Type B pancreatic cell (in vitro differentiated cells): Measurements from ENCODE around the gene SCAPER. TPM values are rescaled to one million over a fixed set of nuclear protein-coding genes. Genes with fewer than 3 reads are reported as not detected.
"Not testable (repeated sequence)": the region's sequence is repeated elsewhere in the genome, so short reads cannot be mapped to it uniquely, and the experiment has no call there.

Experiments used
- DNase-seq: peaks from one replicate; pipeline ENCODE4 v3.0.0; 2021; ENCODE audit warnings: mixed read lengths; ENCODE audit not compliant: unreplicated experiment; ENCODE audit errors: extremely low spot score
- H3K27ac Mint-ChIP-seq: 2 replicates; pipeline ENCODE4 v1.8.0; 2021; ENCODE audit warnings: mild to moderate bottlenecking, mixed read lengths
- H3K27me3 Mint-ChIP-seq: 2 replicates; pipeline ENCODE4 v1.8.0; 2021; ENCODE audit warnings: mixed read lengths
- H3K36me3 Mint-ChIP-seq: 2 replicates; pipeline ENCODE4 v1.8.0; 2021; ENCODE audit warnings: mixed read lengths
- H3K4me1 Mint-ChIP-seq: one replicate; pipeline ENCODE4 v1.8.0; 2021; ENCODE audit warnings: mixed read lengths; ENCODE audit not compliant: unreplicated experiment
- H3K4me3 Mint-ChIP-seq: 2 replicates; pipeline ENCODE4 v1.8.0; 2021; ENCODE audit warnings: mild to moderate bottlenecking, mixed read lengths
- H3K9me3 Mint-ChIP-seq: 2 replicates; pipeline ENCODE4 v1.8.0; 2021; ENCODE audit warnings: mixed read lengths
- total RNA-seq: library from RNA; stranded (reverse); gene quantifications from 2 replicates; pipeline ENCODE4 v1.2.1, GENCODE V29; 2021; ENCODE audit warnings: low replicate concordance
- TF ChIP-seq, protein P1 (sequence below): fragments of 200-600 bp; sonication (generic); conservative IDR thresholded peaks from 2 replicates; pipeline ENCODE4 v1.5.0; 2021; ENCODE audit warnings: antibody characterized with exemption, mild to moderate bottlenecking

SCAPER gene
- total RNA-seq, 1 donor from 2014 or later = 26.6 TPM

DNA sequence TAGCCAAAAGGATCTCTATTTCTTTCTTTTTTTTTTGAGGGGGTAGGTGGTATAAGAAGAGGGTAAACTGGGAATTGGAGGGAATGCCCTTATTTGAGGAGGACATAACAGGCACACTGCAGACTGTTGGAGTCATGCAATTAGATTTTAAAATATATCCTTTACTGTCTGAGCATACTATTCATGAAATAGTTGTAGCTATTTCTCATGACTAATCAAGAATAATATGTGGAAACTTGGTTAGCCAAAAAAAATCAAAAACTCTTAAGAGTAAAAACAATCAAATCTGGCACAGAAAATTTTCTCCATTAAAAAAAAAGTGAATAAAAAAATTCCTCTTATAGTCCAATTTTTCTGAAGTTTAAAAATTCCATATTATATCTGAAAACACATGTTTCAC is 174.9 kb downstream of the SCAPER start:
- no peaks in the 10 kb centered on the region for H3K27me3 Mint-ChIP-seq
- peaks cover 15% of the 10 kb centered on the region for H3K9me3 Mint-ChIP-seq
- TF ChIP-seq, protein P1, sequence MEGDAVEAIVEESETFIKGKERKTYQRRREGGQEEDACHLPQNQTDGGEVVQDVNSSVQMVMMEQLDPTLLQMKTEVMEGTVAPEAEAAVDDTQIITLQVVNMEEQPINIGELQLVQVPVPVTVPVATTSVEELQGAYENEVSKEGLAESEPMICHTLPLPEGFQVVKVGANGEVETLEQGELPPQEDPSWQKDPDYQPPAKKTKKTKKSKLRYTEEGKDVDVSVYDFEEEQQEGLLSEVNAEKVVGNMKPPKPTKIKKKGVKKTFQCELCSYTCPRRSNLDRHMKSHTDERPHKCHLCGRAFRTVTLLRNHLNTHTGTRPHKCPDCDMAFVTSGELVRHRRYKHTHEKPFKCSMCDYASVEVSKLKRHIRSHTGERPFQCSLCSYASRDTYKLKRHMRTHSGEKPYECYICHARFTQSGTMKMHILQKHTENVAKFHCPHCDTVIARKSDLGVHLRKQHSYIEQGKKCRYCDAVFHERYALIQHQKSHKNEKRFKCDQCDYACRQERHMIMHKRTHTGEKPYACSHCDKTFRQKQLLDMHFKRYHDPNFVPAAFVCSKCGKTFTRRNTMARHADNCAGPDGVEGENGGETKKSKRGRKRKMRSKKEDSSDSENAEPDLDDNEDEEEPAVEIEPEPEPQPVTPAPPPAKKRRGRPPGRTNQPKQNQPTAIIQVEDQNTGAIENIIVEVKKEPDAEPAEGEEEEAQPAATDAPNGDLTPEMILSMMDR = no peak
- no peak for DNase-seq
- no peak overlapping the region for H3K27ac Mint-ChIP-seq
- H3K4me3 Mint-ChIP-seq = no peak overlapping the region
- H3K36me3 Mint-ChIP-seq = peaks cover 43% of the 10 kb centered on the region
- no peaks in the 10 kb centered on the region for H3K4me1 Mint-ChIP-seq

DNA sequence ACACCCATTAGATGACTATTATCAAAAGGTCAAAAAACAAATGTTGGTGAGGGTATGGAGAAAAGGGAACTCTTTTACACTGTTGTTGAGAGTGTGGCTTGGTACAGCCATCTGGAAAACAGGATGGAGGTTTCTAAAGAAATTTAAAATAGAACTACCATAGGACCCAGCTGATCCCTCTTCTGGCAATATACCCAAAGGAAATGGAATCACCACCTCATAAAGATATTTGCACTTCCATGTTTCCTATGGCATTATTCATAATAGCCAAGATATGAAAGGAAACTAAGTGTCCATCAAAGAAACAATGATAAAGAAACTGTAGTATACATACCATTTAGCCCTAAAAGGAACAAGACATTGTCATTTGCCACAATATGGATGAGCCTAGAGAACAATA is 186.3 kb downstream of the SCAPER start:
- Mint-ChIP-seq H3K4me1 (no peaks in the 10 kb centered on the region), H3K27me3 (no peaks in the 10 kb centered on the region), H3K36me3 (peaks cover 34% of the 10 kb centered on the region), H3K9me3 (peaks cover 5% of the 10 kb centered on the region), H3K27ac (no peak overlapping the region), H3K4me3 (no peak overlapping the region)
- TF ChIP-seq, protein P1 = no peak
- no peak for DNase-seq

DNA sequence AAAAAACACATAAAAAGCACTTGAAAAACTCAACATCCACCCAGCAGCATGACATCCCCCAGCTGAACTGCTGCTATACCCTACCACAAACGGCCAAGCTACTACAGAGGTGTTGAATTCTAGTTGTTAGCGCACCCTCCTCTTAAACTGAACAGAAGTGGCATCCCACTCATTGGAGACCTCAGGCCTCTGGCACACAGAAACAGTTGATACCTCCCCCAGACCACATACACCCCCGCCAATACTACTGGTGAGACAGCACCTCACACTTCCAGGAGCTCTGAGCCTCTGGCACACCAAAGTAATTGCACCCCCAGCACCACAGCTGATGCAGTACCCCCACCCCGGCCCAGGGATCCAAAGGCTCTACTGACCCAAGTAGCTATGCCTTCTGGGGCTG is 190.2 kb downstream of the SCAPER start:
- Mint-ChIP-seq H3K27ac (no peak overlapping the region), H3K4me1 (no peaks in the 10 kb centered on the region), H3K4me3 (no peak overlapping the region), H3K36me3 (peaks cover 33% of the 10 kb centered on the region), H3K27me3 (no peaks in the 10 kb centered on the region), H3K9me3 (peaks cover 6% of the 10 kb centered on the region)
- TF ChIP-seq, protein P1 = no peak
- DNase-seq = no peak

DNA sequence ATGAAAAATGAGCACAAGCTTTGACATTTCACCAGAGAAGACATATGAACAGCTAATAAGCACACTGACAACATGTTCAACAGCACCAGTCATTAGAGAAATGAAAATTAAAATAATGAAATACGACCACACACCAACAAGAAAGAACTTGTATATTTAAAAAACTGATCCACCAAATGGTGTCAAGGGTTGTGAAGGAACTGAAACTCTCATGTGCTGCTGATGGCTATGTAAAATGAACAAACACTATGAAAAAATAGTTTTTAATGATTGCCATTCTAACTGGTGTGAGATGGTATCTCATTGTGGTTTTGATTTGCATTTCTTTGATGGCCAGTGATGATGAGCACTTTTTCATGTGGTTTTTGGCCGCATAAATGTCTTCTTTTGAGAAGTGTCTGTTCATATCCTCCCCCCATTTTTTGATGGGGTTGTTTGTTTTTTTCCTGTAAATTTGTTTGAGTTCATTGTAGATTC is 193.8 kb downstream of the SCAPER start:
- Mint-ChIP-seq H3K4me1 (no peaks in the 10 kb centered on the region), H3K27ac (no peak overlapping the region), H3K27me3 (no peaks in the 10 kb centered on the region), H3K36me3 (peaks cover 29% of the 10 kb centered on the region), H3K9me3 (peaks cover 6% of the 10 kb centered on the region), H3K4me3 (no peak overlapping the region)
- TF ChIP-seq, protein P1 = no peak
- no peak for DNase-seq

DNA sequence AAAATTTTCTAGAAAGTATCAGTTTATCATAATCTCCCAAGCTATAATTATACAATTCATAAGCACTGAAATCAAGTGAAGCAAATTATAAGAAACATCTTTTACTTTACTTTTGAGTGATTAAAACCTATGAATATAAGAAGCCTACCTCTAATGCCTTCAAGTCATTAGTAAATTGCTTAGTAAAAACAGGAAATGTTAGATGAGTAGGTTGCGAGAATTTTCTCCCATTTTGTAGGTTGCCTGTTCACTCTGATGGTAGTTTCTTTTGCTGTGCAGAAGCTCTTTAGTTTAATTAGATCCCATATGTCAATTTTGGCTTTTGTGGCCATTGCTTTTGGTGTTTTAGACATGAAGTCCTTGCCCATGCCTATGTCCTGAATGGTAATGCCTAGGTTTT is 201.1 kb downstream of the SCAPER start:
- not testable (repeated sequence) for H3K9me3 Mint-ChIP-seq, H3K4me3 Mint-ChIP-seq, H3K4me1 Mint-ChIP-seq, DNase-seq, H3K27ac Mint-ChIP-seq, H3K27me3 Mint-ChIP-seq
- H3K36me3 Mint-ChIP-seq = peaks cover 21% of the 10 kb centered on the region

DNA sequence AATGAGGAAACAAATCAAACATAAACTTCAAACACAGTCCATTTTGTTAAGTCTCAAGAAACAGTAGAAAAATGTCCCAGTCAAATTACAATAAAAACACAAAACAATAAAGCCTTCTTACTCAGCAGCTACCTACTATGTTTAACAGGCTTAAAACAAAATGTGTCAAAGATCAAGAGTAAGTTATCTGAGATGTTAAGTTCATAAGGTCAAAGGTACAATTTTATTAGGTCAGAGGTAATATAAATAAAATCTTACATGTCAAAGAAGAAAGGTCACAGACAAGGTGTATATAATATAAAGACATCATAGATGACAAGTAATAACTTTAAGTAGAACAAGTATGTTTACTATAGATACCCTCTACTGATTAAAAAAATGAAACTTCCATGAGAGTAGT is 208.3 kb downstream of the SCAPER start:
- Mint-ChIP-seq H3K4me3 (no peak overlapping the region), H3K36me3 (peaks cover 19% of the 10 kb centered on the region), H3K9me3 (no peaks in the 10 kb centered on the region), H3K27ac (no peak overlapping the region), H3K4me1 (peaks cover 4% of the 10 kb centered on the region), H3K27me3 (no peaks in the 10 kb centered on the region)
- DNase-seq = no peak
- TF ChIP-seq, protein P1 = no peak

DNA sequence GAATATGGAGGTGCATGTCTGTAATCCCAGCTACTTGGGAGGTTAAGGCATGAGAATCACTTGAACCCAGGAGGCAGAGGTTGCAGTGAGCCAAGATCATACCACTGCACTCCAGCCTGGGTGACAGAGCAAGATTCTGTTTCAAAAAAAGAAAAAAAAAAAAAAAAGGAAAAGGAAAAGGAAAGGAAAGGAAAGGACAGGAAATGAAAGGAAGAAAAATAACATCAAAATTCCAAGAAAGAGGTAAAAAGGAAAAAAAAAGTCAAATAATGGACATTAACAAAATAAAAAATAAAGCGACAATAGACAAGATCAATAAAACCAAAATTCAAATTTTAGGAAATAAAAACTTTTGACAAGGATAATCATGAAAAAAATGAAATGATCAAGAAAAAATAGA is 212.6 kb downstream of the SCAPER start:
- not testable (repeated sequence) for DNase-seq, H3K4me3 Mint-ChIP-seq, H3K9me3 Mint-ChIP-seq, H3K27ac Mint-ChIP-seq, H3K4me1 Mint-ChIP-seq, H3K36me3 Mint-ChIP-seq, H3K27me3 Mint-ChIP-seq

DNA sequence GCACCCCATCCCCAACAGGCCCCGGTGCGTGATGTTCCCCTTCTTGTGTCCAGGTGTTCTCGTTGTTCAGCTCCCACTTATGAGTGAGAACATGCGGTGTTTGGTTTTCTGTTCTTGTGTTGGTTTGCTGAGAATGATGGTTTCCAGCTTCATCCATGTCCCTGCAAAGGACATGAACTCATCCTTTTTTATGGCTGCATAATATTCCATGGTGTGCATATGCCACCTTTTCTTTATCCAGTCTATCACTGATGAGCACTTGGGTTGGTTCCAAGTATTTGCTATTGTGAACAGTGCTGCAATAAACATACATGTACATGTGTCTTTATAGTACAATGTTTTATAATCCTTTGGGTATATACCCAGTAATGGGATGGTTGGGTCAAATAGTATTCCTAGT is 217.5 kb downstream of the SCAPER start:
- not testable (repeated sequence) for H3K27me3 Mint-ChIP-seq, H3K4me3 Mint-ChIP-seq, H3K4me1 Mint-ChIP-seq, H3K9me3 Mint-ChIP-seq, H3K27ac Mint-ChIP-seq, DNase-seq
- peaks cover 12% of the 10 kb centered on the region for H3K36me3 Mint-ChIP-seq
